IgD-negative memory B cell (primary cell): Measurements from ENCODE around the gene VIPR2. TPM values are rescaled to one million over a fixed set of nuclear protein-coding genes. Genes with fewer than 3 reads are reported as not detected.

Source experiments
- H3K27ac Mint-ChIP-seq, 3 donors: one replicate each; pipeline ENCODE4 v1.8.0; 2020 to 2022; ENCODE audit warnings: mild to moderate bottlenecking in 3 of 3, mixed read lengths in 3 of 3, moderate library complexity in 1 of 3
- H3K27me3 Mint-ChIP-seq: one replicate; pipeline ENCODE4 v1.8.0; 2021; ENCODE audit warnings: mixed read lengths
- H3K36me3 Mint-ChIP-seq: one replicate; pipeline ENCODE4 v1.8.0; 2020; ENCODE audit warnings: mild to moderate bottlenecking, mixed read lengths
- H3K4me1 Mint-ChIP-seq, 3 donors: one replicate each; pipeline ENCODE4 v1.8.0; 2020 to 2022; ENCODE audit warnings: mixed read lengths in 3 of 3, mild to moderate bottlenecking in 1 of 3
- H3K4me3 Mint-ChIP-seq, 4 donors: one replicate each; pipeline ENCODE4 v1.8.0; 2020 to 2022; ENCODE audit warnings: mild to moderate bottlenecking in 4 of 4, mixed read lengths in 4 of 4, moderate library complexity in 3 of 4
- H3K9me3 Mint-ChIP-seq, 3 donors: one replicate each; pipeline ENCODE4 v1.8.0; 2020 to 2021; ENCODE audit warnings: mixed read lengths in 3 of 3, mild to moderate bottlenecking in 1 of 3
- polyA plus RNA-seq: library from polyadenylated mRNA; unstranded; fragments of 300-500 nt; fragmentation: Illumina TruSeq; gene quantifications from one replicate; pipeline ENCODE4 v1.2.3, GENCODE V29; 2021

The VIPR2 gene
- polyA plus RNA-seq, 1 donor from 2014 or later: not detected

DNA sequence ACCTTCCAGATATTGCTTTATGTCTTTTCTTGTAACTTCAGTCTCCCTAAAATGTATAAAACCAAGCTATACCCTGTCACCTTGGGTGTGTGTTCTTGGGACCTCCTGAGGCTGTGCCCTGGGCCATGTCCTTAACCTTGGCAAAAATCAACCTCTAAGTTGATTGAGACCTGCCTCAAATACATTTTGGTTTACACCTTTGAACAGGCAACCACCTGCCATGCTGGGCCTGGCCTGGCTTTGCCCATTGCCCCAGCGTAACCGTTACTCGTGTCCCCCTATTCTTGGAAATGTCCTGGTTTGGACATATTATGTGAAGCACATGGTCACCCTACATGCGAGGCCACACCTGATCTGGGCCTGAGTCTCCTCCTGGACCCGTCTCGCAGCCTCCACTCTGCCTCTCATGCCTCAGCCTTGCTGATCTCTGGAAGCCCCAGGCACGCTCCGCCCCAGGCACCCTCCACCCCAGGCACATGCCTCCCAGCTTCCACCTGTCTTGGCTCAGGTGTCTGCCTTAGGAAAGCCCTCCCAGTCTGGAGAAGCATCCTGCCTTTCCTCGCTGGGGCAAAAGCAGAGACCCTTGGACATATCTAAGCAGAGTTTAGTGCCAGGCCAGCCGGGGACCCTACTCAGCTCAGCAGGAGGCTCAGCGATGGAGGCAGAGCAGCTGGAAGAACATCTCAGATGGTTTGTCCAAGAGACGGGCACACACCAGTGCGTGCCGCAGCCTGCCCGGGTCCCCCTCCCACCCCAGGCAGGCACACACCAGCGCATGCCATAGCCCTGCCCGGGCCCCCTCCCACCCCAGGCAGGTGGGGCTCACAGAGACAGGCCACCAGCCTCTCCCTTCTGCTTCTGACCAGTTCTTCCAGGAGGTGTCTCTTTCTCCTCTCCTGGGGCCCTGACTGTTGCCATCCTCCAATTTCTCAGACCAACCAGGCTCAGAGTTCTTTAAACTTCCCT lies 4.0 kb upstream of the VIPR2 start:
- Mint-ChIP-seq H3K9me3 (peaks cover 0 to 5% (median 3%) of the 10 kb centered on the region in 3 donors), H3K36me3 (no peaks in the 10 kb centered on the region), H3K4me3 (no peak overlapping the region), H3K4me1 (no peaks in the 10 kb centered on the region), H3K27ac (peak overlapping the region in 1 of 3 donors; percentile 87), H3K27me3 (peaks cover 7% of the 10 kb centered on the region)

DNA sequence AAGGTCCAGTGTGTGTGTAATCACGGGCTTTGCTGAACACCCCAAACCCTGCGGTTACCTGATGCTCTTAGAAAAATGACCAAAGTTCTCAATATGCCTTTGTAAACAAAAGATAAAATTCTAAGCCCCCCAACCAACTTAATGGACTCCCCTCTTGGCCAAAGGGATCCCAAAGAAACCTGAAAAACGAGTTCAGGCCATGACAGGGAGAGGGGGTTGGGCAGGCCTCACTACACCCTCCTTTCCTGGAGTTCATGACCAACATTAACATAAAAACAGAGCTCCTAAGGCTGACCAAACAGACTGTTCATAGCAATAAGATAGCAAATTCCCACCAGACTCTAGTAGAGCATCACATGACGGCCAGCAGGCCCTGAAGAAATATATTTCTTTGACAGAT lies 3.0 kb upstream of the VIPR2 start:
- Mint-ChIP-seq H3K36me3 (no peaks in the 10 kb centered on the region), H3K4me1 (no peaks in the 10 kb centered on the region), H3K27ac (no peak overlapping the region), H3K27me3 (peaks cover 14% of the 10 kb centered on the region), H3K9me3 (peaks cover 0 to 5% (median 0%) of the 10 kb centered on the region in 3 donors), H3K4me3 (no peak overlapping the region)

DNA sequence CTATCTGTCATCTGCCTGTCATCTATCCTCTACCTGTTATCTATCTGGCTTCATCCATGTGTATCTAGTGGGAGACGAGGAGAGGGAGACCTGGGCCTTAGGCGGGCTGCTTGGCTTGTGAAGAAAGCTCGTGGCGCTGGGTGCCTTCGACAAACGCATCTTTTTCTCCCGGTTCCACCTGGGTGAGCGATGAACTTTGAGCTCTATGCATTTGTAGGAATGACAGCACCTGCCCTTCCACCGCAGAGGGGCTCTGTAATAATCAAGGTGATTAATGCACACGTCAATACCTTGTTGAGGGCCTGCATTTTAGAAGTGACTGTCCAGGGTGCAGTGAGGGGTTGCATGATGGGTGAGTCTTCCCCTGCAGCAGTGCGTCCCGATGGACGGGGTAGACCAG lies 2.6 kb upstream of the VIPR2 start:
- peaks cover 0 to 5% (median 0%) of the 10 kb centered on the region in 3 donors for H3K9me3 Mint-ChIP-seq
- H3K27me3 Mint-ChIP-seq: peaks cover 14% of the 10 kb centered on the region
- H3K4me1 Mint-ChIP-seq: no peaks in the 10 kb centered on the region
- H3K27ac Mint-ChIP-seq: no peak overlapping the region
- H3K4me3 Mint-ChIP-seq: no peak overlapping the region
- H3K36me3 Mint-ChIP-seq: no peaks in the 10 kb centered on the region

DNA sequence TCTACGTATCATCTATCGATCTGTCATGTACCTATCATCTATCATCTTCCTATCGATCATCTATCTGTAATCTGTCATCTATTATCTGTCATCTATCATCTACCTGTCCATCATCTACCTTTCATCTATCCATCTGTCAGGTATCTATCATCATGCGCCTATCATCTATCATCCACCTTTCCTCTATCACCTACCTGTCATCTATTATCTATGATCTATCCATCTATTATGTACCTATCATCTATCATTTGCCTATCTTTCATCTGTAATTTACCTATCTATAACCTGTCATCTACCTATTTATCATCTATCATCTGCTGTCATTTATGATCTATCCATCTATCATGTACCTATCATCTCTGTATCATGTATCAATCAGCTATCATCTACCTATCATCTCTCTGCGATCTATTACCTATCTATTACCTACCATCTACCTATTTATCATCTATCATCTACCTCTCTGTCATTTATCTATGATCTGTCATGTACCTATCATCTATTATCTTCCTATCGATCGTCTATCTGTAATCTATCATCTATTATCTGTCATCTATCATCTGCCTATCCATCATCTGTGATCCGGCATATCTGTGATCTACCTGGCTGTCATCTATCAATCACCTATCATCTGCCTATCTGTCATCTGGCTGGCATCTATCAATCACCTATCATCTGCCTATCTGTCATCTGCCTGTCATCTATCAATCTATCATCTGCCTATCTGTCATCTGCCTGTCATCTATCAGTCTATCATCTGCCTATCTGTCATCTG lies 1.6 kb upstream of the VIPR2 start:
- no peaks in the 10 kb centered on the region for H3K36me3 Mint-ChIP-seq
- H3K27ac Mint-ChIP-seq: no peak overlapping the region
- peaks cover 0 to 5% (median 0%) of the 10 kb centered on the region in 3 donors for H3K9me3 Mint-ChIP-seq
- H3K4me1 Mint-ChIP-seq: no peaks in the 10 kb centered on the region
- peaks cover 21% of the 10 kb centered on the region for H3K27me3 Mint-ChIP-seq
- H3K4me3 Mint-ChIP-seq: no peak overlapping the region

DNA sequence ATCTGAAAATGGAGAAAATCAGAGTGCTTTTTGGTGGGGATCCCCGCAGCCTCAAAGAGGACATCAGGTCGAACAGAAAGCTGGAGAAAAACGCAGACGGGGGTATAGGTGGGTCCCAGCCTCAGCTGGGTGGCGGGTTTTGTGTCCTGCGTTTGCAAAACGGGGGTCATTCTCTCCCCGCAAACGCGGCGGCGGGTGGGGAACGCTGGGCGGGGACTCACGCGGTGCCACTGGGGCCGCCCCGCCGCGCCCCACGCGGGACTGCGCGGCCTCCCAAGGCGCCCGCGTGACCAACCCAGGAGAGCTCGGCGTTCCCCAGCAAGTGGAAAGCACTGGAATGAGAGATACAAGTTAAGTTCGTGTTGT lies 806 bp upstream of the VIPR2 start:
- no peak overlapping the region for H3K27ac Mint-ChIP-seq
- H3K9me3 Mint-ChIP-seq: peaks cover 0 to 5% (median 0%) of the 10 kb centered on the region in 3 donors
- H3K4me1 Mint-ChIP-seq: no peaks in the 10 kb centered on the region
- no peaks in the 10 kb centered on the region for H3K36me3 Mint-ChIP-seq
- peaks cover 29% of the 10 kb centered on the region for H3K27me3 Mint-ChIP-seq
- H3K4me3 Mint-ChIP-seq: peak overlapping the region in 2 of 4 donors; percentile 22 to 65

DNA sequence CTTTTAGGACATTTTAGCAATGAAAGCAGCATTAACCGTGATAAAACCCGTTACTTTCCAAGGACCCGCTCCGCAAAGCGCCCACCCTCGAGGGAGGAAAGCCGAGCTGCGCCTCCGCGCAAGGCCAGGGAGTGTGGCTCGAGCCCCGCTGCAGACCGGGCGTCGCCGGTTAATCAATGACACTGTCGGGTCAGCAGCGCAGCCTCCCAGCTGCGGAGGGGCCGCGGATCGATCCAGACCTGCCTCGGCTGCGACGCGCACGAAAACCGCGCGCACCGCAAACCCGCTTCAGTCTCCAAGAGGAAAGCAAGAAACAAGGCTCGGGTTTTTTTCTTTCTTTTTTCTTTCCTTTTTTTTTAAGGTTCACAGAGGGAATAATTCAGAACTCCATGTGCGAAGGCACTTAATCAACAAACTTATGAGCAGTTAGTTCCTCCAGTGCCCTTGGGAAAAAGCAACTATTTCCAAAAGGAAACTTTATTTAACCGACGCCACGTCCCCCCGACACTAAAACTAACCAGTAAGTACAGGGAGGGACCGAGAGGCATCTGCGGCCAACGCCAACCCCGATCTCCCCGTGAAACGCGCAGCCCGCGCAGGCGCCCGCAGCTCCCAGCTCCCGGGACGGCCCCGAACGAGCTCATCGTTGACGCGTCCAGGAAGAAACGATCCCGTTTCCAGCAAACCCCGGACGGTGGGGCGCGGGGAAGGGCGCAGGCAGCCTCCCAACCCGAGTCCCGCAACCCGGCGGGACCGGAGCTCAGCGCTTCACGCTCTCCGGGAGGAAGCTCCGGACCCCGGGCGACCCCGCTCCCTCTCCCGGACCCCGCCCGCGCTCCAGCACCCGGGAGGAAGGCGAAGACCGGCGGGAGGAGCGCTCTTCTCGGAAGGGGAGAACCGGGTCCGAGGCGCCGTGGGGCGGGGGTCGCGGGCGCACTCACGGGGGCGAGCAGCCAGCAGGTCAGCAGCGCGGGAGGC lies 598 bp downstream of the VIPR2 start:
- H3K4me3 Mint-ChIP-seq: peak overlapping the region in 2 of 4 donors; percentile 19 to 52
- H3K4me1 Mint-ChIP-seq: no peaks in the 10 kb centered on the region
- H3K27ac Mint-ChIP-seq: no peak overlapping the region
- H3K36me3 Mint-ChIP-seq: no peaks in the 10 kb centered on the region
- H3K9me3 Mint-ChIP-seq: peaks cover 0 to 6% (median 0%) of the 10 kb centered on the region in 3 donors
- peaks cover 28% of the 10 kb centered on the region for H3K27me3 Mint-ChIP-seq

DNA sequence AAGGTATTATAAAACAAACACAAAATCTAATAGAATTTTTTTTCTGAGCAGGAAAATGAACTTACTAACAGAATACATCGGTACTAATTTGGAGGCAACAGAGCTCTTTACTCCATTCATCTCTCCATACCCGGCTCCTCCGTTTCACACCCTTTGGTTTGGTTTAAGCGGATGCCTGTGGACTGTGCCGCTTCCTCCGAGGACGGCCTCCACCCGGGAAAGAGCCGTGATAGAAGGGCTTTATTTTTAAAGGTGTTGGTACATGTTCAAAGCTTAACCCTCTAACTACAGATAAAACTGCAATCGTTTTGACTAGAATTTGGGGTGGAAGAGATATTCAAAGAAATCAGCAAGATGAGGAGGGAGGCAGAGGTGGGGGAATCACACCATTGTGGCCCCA lies 1.9 kb downstream of the VIPR2 start:
- Mint-ChIP-seq H3K4me3 (no peak overlapping the region), H3K27ac (peak overlapping the region in 1 of 3 donors; percentile 78), H3K36me3 (no peaks in the 10 kb centered on the region)

DNA sequence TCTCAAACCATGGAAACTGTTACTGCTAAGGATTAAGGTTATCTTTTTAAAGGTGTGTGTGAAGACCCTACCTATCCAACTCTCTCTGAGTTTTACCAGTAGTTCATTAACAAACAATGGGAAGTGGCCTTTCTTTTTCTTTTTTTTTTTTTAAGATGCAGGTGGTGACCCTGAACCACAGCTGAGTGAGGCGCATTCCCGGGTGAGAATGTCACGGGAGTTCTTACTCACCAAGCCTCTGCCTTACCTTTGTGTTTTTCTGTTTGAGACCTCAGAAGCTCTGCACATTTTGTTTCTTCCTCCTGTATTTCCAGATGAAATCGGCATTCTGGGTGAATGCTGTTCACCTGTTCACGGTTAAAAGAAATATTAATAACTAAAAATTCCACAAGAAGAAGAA lies 2.5 kb downstream of the VIPR2 start:
- Mint-ChIP-seq H3K36me3 (no peaks in the 10 kb centered on the region), H3K4me3 (no peak overlapping the region), H3K27ac (no peak overlapping the region), H3K4me1 (no peaks in the 10 kb centered on the region), H3K27me3 (peaks cover 28% of the 10 kb centered on the region), H3K9me3 (peaks cover 0 to 2% (median 0%) of the 10 kb centered on the region in 3 donors)

More for the DNA sequence above, 1.9 kb downstream of the VIPR2 start:
- H3K27me3 Mint-ChIP-seq: peaks cover 28% of the 10 kb centered on the region
- H3K9me3 Mint-ChIP-seq: peaks cover 0 to 2% (median 0%) of the 10 kb centered on the region in 3 donors
- no peaks in the 10 kb centered on the region for H3K4me1 Mint-ChIP-seq

DNA sequence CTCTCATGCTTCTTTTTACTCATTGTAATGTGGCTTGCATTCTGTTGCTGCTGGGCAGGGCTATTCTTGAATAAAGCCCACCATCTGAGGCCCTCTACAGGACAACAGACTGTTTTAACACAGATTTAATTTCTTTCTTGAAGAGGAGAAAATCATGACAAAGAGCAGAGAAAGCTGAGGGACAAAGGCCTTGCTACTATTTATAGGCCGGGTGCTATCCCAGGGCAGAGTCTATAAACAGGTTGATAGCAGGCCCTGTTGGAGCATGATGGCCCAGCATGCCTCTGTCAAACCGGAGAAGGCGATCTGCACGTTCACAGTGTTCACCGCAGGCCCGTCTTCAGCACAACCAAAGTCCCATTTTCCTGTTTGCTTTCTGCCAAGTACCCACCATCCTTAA lies 3.0 kb downstream of the VIPR2 start:
- H3K9me3 Mint-ChIP-seq: peaks cover 0 to 2% (median 0%) of the 10 kb centered on the region in 3 donors
- no peak overlapping the region for H3K4me3 Mint-ChIP-seq
- H3K4me1 Mint-ChIP-seq: no peaks in the 10 kb centered on the region
- no peaks in the 10 kb centered on the region for H3K36me3 Mint-ChIP-seq
- H3K27ac Mint-ChIP-seq: no peak overlapping the region
- H3K27me3 Mint-ChIP-seq: peaks cover 28% of the 10 kb centered on the region

DNA sequence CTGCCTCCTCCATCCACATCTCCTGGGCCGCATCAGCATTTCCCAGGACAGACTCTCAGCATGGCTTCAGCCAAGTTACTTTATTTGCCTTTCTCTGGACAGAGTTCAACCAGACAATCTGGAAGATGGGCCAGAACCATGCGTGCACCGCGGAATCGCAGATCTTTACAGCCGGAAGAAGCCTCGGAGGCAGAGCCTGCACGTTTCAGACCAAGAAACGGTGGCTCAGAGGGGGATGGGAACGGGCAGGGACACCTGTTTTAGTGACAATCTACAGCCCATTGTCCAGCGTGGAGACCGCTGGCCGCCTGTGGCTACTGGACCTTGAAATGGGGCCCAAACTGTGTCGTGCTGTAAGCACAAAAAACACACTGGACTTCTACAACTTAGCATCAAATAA lies 3.5 kb downstream of the VIPR2 start:
- Mint-ChIP-seq H3K36me3 (no peaks in the 10 kb centered on the region), H3K9me3 (peaks cover 0 to 2% (median 0%) of the 10 kb centered on the region in 3 donors), H3K27ac (no peak overlapping the region), H3K27me3 (peaks cover 28% of the 10 kb centered on the region), H3K4me1 (no peaks in the 10 kb centered on the region), H3K4me3 (no peak overlapping the region)

DNA sequence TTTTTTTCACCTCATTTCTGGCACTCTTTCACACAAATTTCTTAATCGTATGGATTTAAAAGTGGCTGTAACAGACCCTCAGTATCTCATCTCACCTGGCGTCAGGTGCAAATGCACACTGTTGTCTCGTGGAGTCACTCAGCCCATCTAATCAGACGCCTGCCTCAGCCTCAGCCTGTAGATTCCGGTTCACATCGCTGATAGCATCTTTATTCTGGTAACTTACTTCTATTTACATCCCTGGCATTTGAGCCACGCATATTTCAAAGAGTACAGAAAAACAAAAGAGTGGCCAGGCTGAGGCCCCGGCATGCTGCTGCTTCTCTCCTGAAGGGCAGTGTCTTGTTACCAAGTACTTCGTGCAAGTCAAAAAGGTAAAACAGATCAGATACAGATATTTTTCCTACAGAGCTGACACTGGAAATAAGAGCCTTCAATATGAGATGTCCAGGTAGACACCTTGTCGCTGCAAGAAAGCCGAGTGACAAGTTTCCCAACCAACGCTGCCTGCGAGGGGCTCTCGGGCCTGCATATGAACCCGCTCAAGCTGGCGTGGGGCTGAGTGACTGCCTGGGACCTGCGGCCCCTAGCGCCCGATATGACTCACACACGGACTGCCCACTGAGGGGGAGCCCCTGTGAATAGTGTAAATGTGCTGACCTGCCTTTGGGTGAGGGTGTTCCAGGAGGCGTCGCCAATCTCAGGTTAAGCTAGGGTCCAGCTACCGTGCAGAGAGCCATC lies 4.3 kb downstream of the VIPR2 start:
- Mint-ChIP-seq H3K9me3 (peaks cover 0 to 2% (median 0%) of the 10 kb centered on the region in 3 donors), H3K4me3 (peak overlapping the region in 1 of 4 donors; percentile 37), H3K36me3 (no peaks in the 10 kb centered on the region), H3K27me3 (peaks cover 28% of the 10 kb centered on the region), H3K27ac (no peak overlapping the region), H3K4me1 (no peaks in the 10 kb centered on the region)

DNA sequence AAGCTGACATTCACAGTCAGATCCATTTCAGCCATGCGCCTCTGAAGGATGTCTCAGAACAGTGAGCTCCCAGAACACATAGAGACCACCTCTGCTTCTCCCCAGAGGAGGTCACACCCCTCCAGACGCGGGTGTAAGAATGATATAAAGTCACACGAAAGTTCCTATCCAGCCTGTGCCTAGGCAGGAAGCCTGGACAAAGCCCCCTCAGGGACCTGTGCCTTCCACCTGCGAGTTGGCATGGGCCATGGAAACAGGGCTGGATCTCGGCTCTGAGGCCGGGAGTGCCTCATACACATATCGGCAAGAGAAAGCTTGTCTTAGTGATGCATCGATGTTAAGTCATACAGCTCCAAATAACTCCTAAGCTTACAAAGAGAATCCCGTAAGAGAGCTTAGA lies 5.0 kb downstream of the VIPR2 start:
- H3K36me3 Mint-ChIP-seq: no peaks in the 10 kb centered on the region
- peaks cover 0 to 2% (median 0%) of the 10 kb centered on the region in 3 donors for H3K9me3 Mint-ChIP-seq
- no peak overlapping the region for H3K4me3 Mint-ChIP-seq
- peaks cover 28% of the 10 kb centered on the region for H3K27me3 Mint-ChIP-seq
- no peak overlapping the region for H3K27ac Mint-ChIP-seq
- H3K4me1 Mint-ChIP-seq: no peaks in the 10 kb centered on the region

DNA sequence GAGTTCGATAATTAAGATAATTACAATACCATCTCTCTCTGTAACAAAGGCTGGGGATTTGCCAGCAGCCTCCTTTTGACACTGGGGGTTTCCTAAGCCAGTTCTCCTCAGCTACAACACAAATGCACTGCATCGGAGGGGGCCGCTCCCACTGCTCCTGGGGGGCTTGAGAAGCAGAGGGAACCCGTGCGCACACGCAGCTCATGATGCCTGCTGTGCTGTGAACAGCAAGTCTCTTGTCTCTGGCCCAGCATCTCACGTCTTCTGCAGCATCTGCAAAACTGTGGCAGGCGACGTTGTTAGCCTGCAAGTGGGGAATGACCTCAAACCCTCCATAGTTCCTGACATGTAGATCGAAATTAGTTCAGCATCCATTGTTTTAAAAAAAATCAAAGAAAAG lies 5.5 kb downstream of the VIPR2 start:
- H3K36me3 Mint-ChIP-seq: no peaks in the 10 kb centered on the region
- H3K4me1 Mint-ChIP-seq: no peaks in the 10 kb centered on the region
- H3K4me3 Mint-ChIP-seq: no peak overlapping the region
- peaks cover 0 to 2% (median 0%) of the 10 kb centered on the region in 3 donors for H3K9me3 Mint-ChIP-seq
- H3K27ac Mint-ChIP-seq: no peak overlapping the region
- H3K27me3 Mint-ChIP-seq: peaks cover 28% of the 10 kb centered on the region

DNA sequence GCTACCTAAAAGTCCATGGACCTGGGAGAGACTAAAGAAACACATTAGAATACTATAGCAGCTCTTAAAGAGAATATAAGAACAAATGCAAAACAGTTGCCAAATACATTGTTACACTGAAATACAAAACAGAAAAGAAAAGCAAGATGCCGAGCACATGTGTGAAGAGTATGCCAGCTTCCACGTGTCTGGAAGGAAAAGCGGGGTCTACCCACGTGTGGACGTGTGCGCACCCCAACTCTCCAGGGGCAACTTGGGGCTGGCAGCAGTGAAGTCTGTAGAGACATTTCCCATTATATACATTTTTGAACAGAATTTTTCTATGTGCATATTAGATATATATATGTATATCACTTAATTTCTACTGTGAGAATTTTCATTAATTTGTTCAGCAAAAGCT lies 6.2 kb downstream of the VIPR2 start:
- Mint-ChIP-seq H3K36me3 (no peaks in the 10 kb centered on the region), H3K27ac (no peak overlapping the region), H3K4me3 (no peak overlapping the region), H3K27me3 (peaks cover 21% of the 10 kb centered on the region), H3K9me3 (peaks cover 0 to 2% (median 0%) of the 10 kb centered on the region in 3 donors), H3K4me1 (no peaks in the 10 kb centered on the region)
